Stomach (tissue), 9 donors: ENCODE measurements around the gene NYAP1. TPM values are rescaled to one million over a fixed set of nuclear protein-coding genes. Genes with fewer than 3 reads are reported as not detected.

Source experiments
- DNase-seq, 2 donors: peaks; one replicate each; pipeline versions ENCODE4 v3.0.0 to v3.0.0-alpha.2; 2013 to 2019
- H3K27ac ChIP-seq, 5 donors: fragments of 200-600 bp in 4 of 5; sonication (generic) in 4 of 5; one replicate each; pipeline ENCODE4 v1.5.1; 2013 to 2019; ENCODE audit warnings: mild to moderate bottlenecking in 1 of 5, moderate library complexity in 1 of 5
- H3K27me3 ChIP-seq, 3 donors: fragments of 200-600 bp; sonication (generic); one replicate each; pipeline ENCODE4 v1.5.1; 2017 to 2019; ENCODE audit warnings: mixed run types in 1 of 3
- H3K36me3 ChIP-seq, 4 donors: fragments of 200-600 bp; sonication (generic); 1 replicate in 3 of 4; 2 replicates in 1 of 4; pipeline ENCODE4 v1.5.1; 2016 to 2019
- H3K4me1 ChIP-seq, 4 donors: fragments of 200-600 bp; sonication (generic); one replicate each; pipeline ENCODE4 v1.5.1; 2016 to 2019
- H3K4me3 ChIP-seq, 4 donors: fragments of 200-600 bp; sonication (generic) in 3 of 4; one replicate each; pipeline ENCODE4 v1.5.1; 2016 to 2019; ENCODE audit warnings: mild to moderate bottlenecking in 1 of 4
- H3K9me3 ChIP-seq, 4 donors: fragments of 200-600 bp; sonication (generic); one replicate each; pipeline ENCODE4 v1.5.1; 2016 to 2019
- CTCF ChIP-seq, 7 experiments: fragments of 450-650 bp in 4 of 7; fragments of 200-600 bp in 3 of 7; sonication (generic) in 3 of 7; IDR thresholded peaks; one replicate each; pipeline ENCODE4 v1.5.1; 2016 to 2019; ENCODE audit warnings: antibody characterized with exemption in 7 of 7, control low read depth in 2 of 7, mild to moderate bottlenecking in 1 of 7
- EP300 ChIP-seq: sonication (generic); formaldehyde crosslinking; IDR thresholded peaks from one replicate; pipeline ENCODE4 v1.6.1; 2017; ENCODE audit warnings: antibody characterized with exemption
- POLR2A ChIP-seq, 4 donors: fragments of 450-650 bp; IDR thresholded peaks; one replicate each; pipeline ENCODE4 v1.6.1; 2016; ENCODE audit warnings: antibody characterized with exemption in 4 of 4, control low read depth in 2 of 4, mild to moderate bottlenecking in 1 of 4, moderate library complexity in 1 of 4
- POLR2AphosphoS5 ChIP-seq, 3 donors: sonication (generic); formaldehyde crosslinking; IDR thresholded peaks; one replicate each; pipeline ENCODE4 v1.6.1; 2016; ENCODE audit warnings: antibody characterized with exemption in 3 of 3
- WGBS, 5 donors: extraction: QIAGEN DNeasy Blood & Tissue Kit in 3 of 5; methylation state at CpG; one replicate each; pipeline versions ENCODE4 v1.1.5 to v1.1.7; 2013 to 2018; 5-methylcytosine and 5-hydroxymethylcytosine counted together
- intact Hi-C: fragments of 100-400 bp; cut with DNase I; formaldehyde crosslinking; loops from one replicate; pipeline ENCODE4 v1.15.1; 2023; ENCODE audit warnings: low total_unique reads
- polyA plus RNA-seq, 3 donors: library from polyadenylated mRNA; stranded (reverse); fragments of 200-250 nt; gene quantifications; one replicate each; pipeline ENCODE4 v1.2.3, GENCODE V29; 2013
- total RNA-seq, 5 donors: library from RNA; depleted of rRNA; stranded (reverse); fragments of >200 nt; gene quantifications; one replicate each; pipeline versions ENCODE4 v1.1.0 to v1.2.3, GENCODE V29; 2014 to 2016
- donor health status: healthy with polysubstance abuse.
- donor health status: Bipolar disorder and iron deficiency.
- donor health status: healthy.

Gene NYAP1
- total and polyA plus RNA-seq, 8 donors = 0.48 to 0.75 (median 0.73) TPM; not detected in 5

GRCh38 chr7:100506356-100506923 lies 22.7 kb downstream of the NYAP1 start:
- Histone ChIP-seq H3K27ac (no peak overlapping the region), H3K27me3 (no peaks in the 10 kb centered on the region), H3K36me3 (no peaks in the 10 kb centered on the region), H3K4me1 (peaks cover 0 to 5% (median 2%) of the 10 kb centered on the region in 4 donors), H3K9me3 (no peaks in the 10 kb centered on the region), H3K4me3 (no peak overlapping the region)
- TF ChIP-seq CTCF (IDR thresholded peaks at IDR 0.05) = no peak
- no peak for TF ChIP-seq EP300
- no peak for TF ChIP-seq POLR2AphosphoS5 (IDR thresholded peaks at IDR 0.05)
- no peak for TF ChIP-seq POLR2A (IDR thresholded peaks at IDR 0.05)
- intact Hi-C loops = no loop called here
- DNase-seq = no peak
- WGBS, 5 donors = 62 to 70% (median 67%) methylated on average over 8 of the region's 8 CpGs

GRCh38 chr7:100509231-100509630 lies 25.5 kb downstream of the NYAP1 start:
- TF ChIP-seq EP300 (no peak), CTCF (IDR thresholded peaks at IDR 0.05) (no peak), POLR2AphosphoS5 (IDR thresholded peaks at IDR 0.05) (no peak), POLR2A (IDR thresholded peaks at IDR 0.05) (no peak)
- Histone ChIP-seq H3K9me3 (no peaks in the 10 kb centered on the region), H3K4me1 (peaks cover 0 to 5% (median 2%) of the 10 kb centered on the region in 4 donors), H3K27ac (no peak overlapping the region), H3K36me3 (no peaks in the 10 kb centered on the region), H3K27me3 (no peaks in the 10 kb centered on the region), H3K4me3 (no peak overlapping the region)
- WGBS, 5 donors = 54 to 68% (median 59%) methylated on average over 14 to 15 of the region's 15 CpGs
- intact Hi-C loops = no loop called here
- peak in 1 of 2 donors; percentile 74 for DNase-seq

- Histone ChIP-seq H3K9me3 (no peaks in the 10 kb centered on the region), H3K36me3 (no peaks in the 10 kb centered on the region), H3K27ac (no peak overlapping the region), H3K27me3 (no peaks in the 10 kb centered on the region), H3K4me1 (peaks cover 0 to 12% (median 3%) of the 10 kb centered on the region in 4 donors), H3K4me3 (no peak overlapping the region)
- WGBS, 5 donors = 85 to 90% (median 89%) methylated on average over 9 of the region's 9 CpGs
- TF ChIP-seq POLR2A (IDR thresholded peaks at IDR 0.05) (no peak), EP300 (no peak), CTCF (IDR thresholded peaks at IDR 0.05) (no peak), POLR2AphosphoS5 (IDR thresholded peaks at IDR 0.05) (no peak)
- DNase-seq = no peak
- intact Hi-C loops = no loop called here
Observed at GRCh38 chr7:100510437-100511239, 26.9 kb downstream of the NYAP1 start.

GRCh38 chr7:100513212-100513810 lies 29.6 kb downstream of the NYAP1 start:
- H3K36me3 ChIP-seq = no peaks in the 10 kb centered on the region
- WGBS, 5 donors = 70 to 84% (median 77%) methylated on average over 9 of the region's 9 CpGs
- intact Hi-C loops = no loop called here

More at GRCh38 chr7:100513212-100513810, 29.6 kb downstream of the NYAP1 start:
- H3K4me3 ChIP-seq = no peak overlapping the region
- no peaks in the 10 kb centered on the region for H3K9me3 ChIP-seq
- H3K27ac ChIP-seq = no peak overlapping the region
- no peak for TF ChIP-seq POLR2AphosphoS5 (IDR thresholded peaks at IDR 0.05)
- no peak for TF ChIP-seq EP300
- TF ChIP-seq POLR2A (IDR thresholded peaks at IDR 0.05) = no peak
- no peak for TF ChIP-seq CTCF (IDR thresholded peaks at IDR 0.05)
- no peak for DNase-seq
- peaks cover 3 to 24% (median 11%) of the 10 kb centered on the region in 4 donors for H3K4me1 ChIP-seq
- no peaks in the 10 kb centered on the region for H3K27me3 ChIP-seq
